GM18951 (cell line): Measurements from ENCODE around the gene ARFGAP1.

ENCODE experiments used
- POLR2A ChIP-seq: IDR thresholded peaks from 4 replicates; pipeline ENCODE4 v1.6.1; 2011; ENCODE audit warnings: mild to moderate bottlenecking; ENCODE audit not compliant: insufficient read length, insufficient read depth; ENCODE audit errors: extremely low read depth
- in situ Hi-C: fragments of 300-500 bp; cut with MboI; formaldehyde crosslinking; loops from one replicate; pipeline ENCODE4 v1.12.0; 2022; ENCODE audit warnings: low sequenced_read_pairs, mixed read lengths, inconsistent platforms; ENCODE audit not compliant: unreplicated experiment

ARFGAP1 gene

GRCh38 chr20:63336232-63336752 is 63.7 kb downstream of the ARFGAP1 start:
- TF ChIP-seq POLR2A, result no peak
- in situ Hi-C loops, result no loop called here

GRCh38 chr20:63337786-63338420 is 65.3 kb downstream of the ARFGAP1 start:
- TF ChIP-seq POLR2A, result no peak
- in situ Hi-C loops, result no loop called here
